Ishikawa (cell line): ENCODE results near the gene TRDMT1.

Experiments
- CREB1 ChIP-seq: IDR thresholded peaks from 2 replicates; pipeline ENCODE4 v1.6.1; 2012; ENCODE audit warnings: low read depth
- EP300 ChIP-seq: IDR thresholded peaks from 2 replicates; pipeline ENCODE4 v1.6.1; 2012; ENCODE audit warnings: borderline replicate concordance
- FOXM1 ChIP-seq: IDR thresholded peaks from 2 replicates; pipeline ENCODE4 v1.6.1; 2012; ENCODE audit warnings: low read depth, borderline replicate concordance
- MAX ChIP-seq: IDR thresholded peaks from 2 replicates; pipeline ENCODE4 v1.6.1; 2012
- TAF1 ChIP-seq: IDR thresholded peaks from 2 replicates; pipeline ENCODE4 v1.6.1; 2012; ENCODE audit warnings: low read depth, mild to moderate bottlenecking
- TCF12 ChIP-seq: IDR thresholded peaks from 2 replicates; pipeline ENCODE4 v1.6.1; 2012; ENCODE audit warnings: low read depth
- TEAD4 ChIP-seq: IDR thresholded peaks from 2 replicates; pipeline ENCODE4 v1.6.1; 2012
- USF1 ChIP-seq: IDR thresholded peaks from 2 replicates; pipeline ENCODE4 v1.6.1; 2012
- YY1 ChIP-seq: IDR thresholded peaks from 2 replicates; pipeline ENCODE4 v1.6.1; 2012; ENCODE audit warnings: low read depth
- ZBTB7A ChIP-seq: IDR thresholded peaks from 2 replicates; pipeline ENCODE4 v1.6.1; 2012; ENCODE audit warnings: low read depth

GRCh38 chr10:17153321-17153720 lies 48.2 kb downstream of the TRDMT1 start:
- TF ChIP-seq TCF12 (no peak), CREB1 (no peak), EP300 (no peak), MAX (no peak), YY1 (no peak), FOXM1 (no peak), TAF1 (no peak), TEAD4 (no peak), ZBTB7A (no peak), USF1 (no peak)
